B cell (primary cell): ENCODE measurements around the gene FN3K. TPM values are rescaled to one million over a fixed set of nuclear protein-coding genes. Genes with fewer than 3 reads are reported as not detected.
A peak's percentile ranks its signal among the peaks of the same experiment; 100 is the strongest.

Experiments
- ATAC-seq: fragments of 200-7000 bp; cut with Tn5 transposase; one replicate; pipeline ENCODE4 v1.10.0; 2021; ENCODE audit warnings: low read depth, mild to moderate bottlenecking, moderate number of reproducible peaks, moderate library complexity
- CTCF ChIA-PET: fragments of 350-600 bp; sonication (Branson Sonifier 250); formaldehyde crosslinking; loops from one replicate; lab custom pipeline; 2021; ENCODE audit warnings: antibody characterized with exemption, inconsistent platforms; lab: Charles Lee
- POLR2A ChIA-PET: fragments of 350-600 bp; sonication (Branson Sonifier 250); formaldehyde crosslinking; loops from one replicate; lab custom pipeline; 2021; ENCODE audit warnings: antibody characterized with exemption; lab: Charles Lee
- DNase-seq: peaks from one replicate; pipeline ENCODE4 v3.0.0; 2013
- H2AFZ ChIP-seq: 2 replicates; pipeline ENCODE4 v1.6.1; 2012; ENCODE audit warnings: mild to moderate bottlenecking, low read depth, low read length; ENCODE audit not compliant: insufficient read depth, poor library complexity, severe bottlenecking
- H3K27ac ChIP-seq, 2 donors: 1 replicate in 1 of 2; 2 replicates in 1 of 2; pipeline ENCODE4 v1.5.1; 2012 to 2013; ENCODE audit warnings: low read length in 2 of 2, mild to moderate bottlenecking in 2 of 2, moderate library complexity in 1 of 2
- H3K27me3 ChIP-seq, 4 experiments: fragments of 200-600 bp in 1 of 4; sonication (generic) in 1 of 4; replicated peaks in 1 of 4; 1 replicate in 2 of 4; 2 replicates in 2 of 4; pipeline versions ENCODE4 v1.6.1 to v1.7.0; 2013 to 2016; ENCODE audit warnings: low read length in 3 of 4, mild to moderate bottlenecking in 2 of 4, mixed read lengths in 1 of 4, moderate library complexity in 1 of 4; ENCODE audit not compliant: insufficient read depth in 4 of 4, control insufficient read depth in 3 of 4; ENCODE audit errors: control extremely low read depth in 1 of 4
- H3K36me3 ChIP-seq, 2 experiments: replicated peaks in 1 of 2; 1 replicate in 1 of 2; 2 replicates in 1 of 2; pipeline versions ENCODE4 v1.6.1 to v1.7.1; 2013; ENCODE audit warnings: low read length in 1 of 2; ENCODE audit not compliant: insufficient read depth in 2 of 2, control insufficient read depth in 1 of 2; ENCODE audit errors: control extremely low read depth in 1 of 2, extremely low read depth in 1 of 2
- H3K4me1 ChIP-seq, 2 donors: fragments of 200-600 bp in 1 of 2; sonication (generic) in 1 of 2; 1 replicate in 1 of 2; 2 replicates in 1 of 2; pipeline versions ENCODE4 v1.5.1 to v1.6.1; 2013 to 2017; ENCODE audit warnings: low read length in 2 of 2; ENCODE audit not compliant: control insufficient read depth in 2 of 2, insufficient read depth in 2 of 2
- H3K4me2 ChIP-seq: replicated peaks from 2 replicates; pipeline ENCODE3; 2012; ENCODE audit warnings: mild to moderate bottlenecking, low read depth, low read length; ENCODE audit not compliant: poor library complexity, severe bottlenecking
- H3K4me3 ChIP-seq, 5 experiments: fragments of 200-600 bp in 1 of 5; sonication (generic) in 1 of 5; 1 replicate in 3 of 5; 2 replicates in 2 of 5; pipeline versions ENCODE4 v1.5.1 to v1.7.0; 2011 to 2016; ENCODE audit warnings: low read length in 4 of 5, mild to moderate bottlenecking in 4 of 5, low read depth in 2 of 5, control low read depth in 1 of 5, moderate library complexity in 1 of 5; ENCODE audit not compliant: insufficient read depth in 1 of 5; ENCODE audit errors: control extremely low read depth in 1 of 5, extremely low read depth in 1 of 5
- H3K79me2 ChIP-seq: fragments of 200-600 bp; sonication (generic); one replicate; pipeline ENCODE4 v1.6.0; 2016; ENCODE audit warnings: low read length; ENCODE audit not compliant: control insufficient read depth, insufficient read depth
- H3K9ac ChIP-seq: fragments of 200-600 bp; sonication (generic); 2 replicates; pipeline ENCODE4 v1.6.1; 2017; ENCODE audit warnings: mild to moderate bottlenecking, low read length, moderate library complexity
- H3K9me3 ChIP-seq, 3 donors: one replicate each; pipeline versions ENCODE4 v1.6.1 to v1.7.1; 2013; ENCODE audit warnings: low read length in 2 of 3; ENCODE audit not compliant: control insufficient read depth in 2 of 3, insufficient read depth in 1 of 3; ENCODE audit errors: control extremely low read depth in 1 of 3
- H4K20me1 ChIP-seq: 2 replicates; pipeline ENCODE4 v1.6.0; 2012; ENCODE audit warnings: mild to moderate bottlenecking, low read length; ENCODE audit not compliant: insufficient read depth, control insufficient read depth, poor library complexity, severe bottlenecking
- H3K27ac Mint-ChIP-seq: one replicate; pipeline ENCODE4 v1.8.0; 2021; ENCODE audit warnings: mixed read lengths
- H3K27me3 Mint-ChIP-seq: one replicate; pipeline ENCODE4 v1.8.0; 2021; ENCODE audit warnings: mixed read lengths
- H3K4me1 Mint-ChIP-seq: one replicate; pipeline ENCODE4 v1.8.0; 2021; ENCODE audit warnings: mixed read lengths
- H3K4me3 Mint-ChIP-seq: one replicate; pipeline ENCODE4 v1.8.0; 2021; ENCODE audit warnings: mixed read lengths
- H3K9me3 Mint-ChIP-seq: one replicate; pipeline ENCODE4 v1.8.0; 2022; ENCODE audit warnings: mixed read lengths; ENCODE audit not compliant: insufficient read depth
- CTCF ChIP-seq: fragments of 200-600 bp; IDR thresholded peaks from one replicate; pipeline ENCODE4 v1.8.0; 2022; ENCODE audit warnings: antibody characterized with exemption, mild to moderate bottlenecking
- EZH2 ChIP-seq: IDR thresholded peaks from 2 replicates; pipeline ENCODE4 v1.6.1; 2012; ENCODE audit warnings: borderline replicate concordance, low read depth, mild to moderate bottlenecking, moderate library complexity, low read length; ENCODE audit not compliant: insufficient read depth, poor library complexity, severe bottlenecking
- WGBS: methylation state at CpG from one replicate; pipeline ENCODE4 v1.1.5; 2013; ENCODE audit warnings: missing lambda C conversion rate; ENCODE audit not compliant: insufficient coverage; 5-methylcytosine and 5-hydroxymethylcytosine counted together
- intact Hi-C: fragments of 100-400 bp; cut with micrococcal nuclease; formaldehyde crosslinking; loops from one replicate; pipeline ENCODE4 v1.10.0; 2022
- polyA minus RNA-seq: library from RNA; depleted of rRNA, polyadenylated mRNA; stranded (reverse); fragments of >200 nt; gene quantifications from 2 replicates; pipeline ENCODE4 v1.2.3, GENCODE V29; 2012
- polyA plus RNA-seq: library from polyadenylated mRNA; depleted of rRNA; stranded (reverse); fragments of >200 nt; gene quantifications from 2 replicates; pipeline ENCODE4 v1.2.3, GENCODE V29; 2012
- total RNA-seq, 2 donors: library from RNA; stranded (reverse); fragments of 120-200 nt in 1 of 2; gene quantifications; 1 replicate in 1 of 2; 2 replicates in 1 of 2; pipeline versions ENCODE4 v1.2.3 to v1.2.4, GENCODE V29; 2013 to 2022

The FN3K gene
- total RNA-seq = 1.8 and 2.6 TPM in 2 replicates
- total RNA-seq (2013) = 0.37 TPM
- polyA plus RNA-seq = 0.23 and 1.1 TPM in 2 replicates
- 0.57 and 0.69 TPM in 2 replicates for polyA minus RNA-seq

- peak within 1 kb of the TSS; percentile 56 for H2AFZ ChIP-seq
These were observed at the start of gene FN3K for GRCh38 chr17:82734987-82735866. Gene FN3K, plus strand, starts transcription at chr17:82735615. Its CDS starts 22 bp downstream, at chr17:82735637.

More at GRCh38 chr17:82734987-82735866, at the start of gene FN3K:
- 12% methylated on average over 101 of the region's 101 CpGs for WGBS
- ATAC-seq (no peak), DNase-seq (no peak)
- H3K4me3 ChIP-seq = peak within 1 kb of the TSS in 3 of 5 experiments; percentile 18 to 55 (median 45)
- H4K20me1 ChIP-seq = no peaks in the 10 kb centered on the region
- POLR2A ChIA-PET = no interaction called here
- Mint-ChIP-seq H3K27me3 (no peaks in the 10 kb centered on the region), H3K4me3 (peak within 1 kb of the TSS; percentile 53), H3K9me3 (peaks cover 3% of the 10 kb centered on the region), H3K27ac (no peak within 1 kb of the TSS), H3K4me1 (peaks cover 4% of the 10 kb centered on the region)
- peaks cover 0 to 8% (median 3%) of the 10 kb centered on the region in 4 experiments for H3K27me3 ChIP-seq
- peaks cover 4 to 8% of the 10 kb centered on the region in 2 experiments for H3K36me3 ChIP-seq
- intact Hi-C loops = no loop called here
- peaks cover 1 to 33% (median 12%) of the 10 kb centered on the region in 3 donors for H3K9me3 ChIP-seq
- no peak within 1 kb of the TSS for H3K27ac ChIP-seq
- CTCF ChIA-PET = no interaction called here
- H3K4me1 ChIP-seq = peaks cover 6 to 7% of the 10 kb centered on the region in 2 donors
- TF ChIP-seq EZH2 (no peak), CTCF (no peak)
- H3K4me2 ChIP-seq = peak within 1 kb of the TSS; percentile 70
- H3K79me2 ChIP-seq = no peaks in the 10 kb centered on the region
- peak within 1 kb of the TSS; percentile 26 for H3K9ac ChIP-seq
